GM23338 (cell line): ENCODE data around the gene ART4.

Source experiments
- CREB1 ChIP-seq: fragments of 250-450 bp; sonication (Bioruptor Pico); IDR thresholded peaks from 2 replicates; pipeline ENCODE4 v1.5.0; 2020; ENCODE audit warnings: low read depth, mild to moderate bottlenecking, moderate library complexity
- EZH2 ChIP-seq: fragments of 200-600 bp; sonication (generic); IDR thresholded peaks from one replicate; pipeline ENCODE4 v1.8.0; 2017; ENCODE audit warnings: antibody characterized with exemption, mild to moderate bottlenecking, low read depth; ENCODE audit not compliant: unreplicated experiment
- EZH2phosphoT487 ChIP-seq: fragments of 200-600 bp; sonication (generic); IDR thresholded peaks from one replicate; pipeline ENCODE4 v1.8.1; 2018; ENCODE audit warnings: antibody characterized with exemption; ENCODE audit not compliant: unreplicated experiment
- NANOG ChIP-seq: IDR thresholded peaks from 2 replicates; pipeline ENCODE4 v1.6.1; 2016; ENCODE audit warnings: antibody characterized with exemption, borderline replicate concordance
- POLR2AphosphoS5 ChIP-seq: IDR thresholded peaks from 2 replicates; pipeline ENCODE4 v1.6.1; 2016; ENCODE audit warnings: antibody characterized with exemption, low read depth
- TF ChIP-seq, protein P1 (sequence below), 2 experiments: fragments of 200-600 bp in 1 of 2; sonication (generic) in 1 of 2; conservative IDR thresholded peaks; 2 replicates each; pipeline versions ENCODE4 v1.5.1 to v1.6.1; 2016 to 2017; ENCODE audit warnings: antibody characterized with exemption in 2 of 2, low read depth in 2 of 2, mild to moderate bottlenecking in 2 of 2, moderate library complexity in 1 of 2

DNA sequence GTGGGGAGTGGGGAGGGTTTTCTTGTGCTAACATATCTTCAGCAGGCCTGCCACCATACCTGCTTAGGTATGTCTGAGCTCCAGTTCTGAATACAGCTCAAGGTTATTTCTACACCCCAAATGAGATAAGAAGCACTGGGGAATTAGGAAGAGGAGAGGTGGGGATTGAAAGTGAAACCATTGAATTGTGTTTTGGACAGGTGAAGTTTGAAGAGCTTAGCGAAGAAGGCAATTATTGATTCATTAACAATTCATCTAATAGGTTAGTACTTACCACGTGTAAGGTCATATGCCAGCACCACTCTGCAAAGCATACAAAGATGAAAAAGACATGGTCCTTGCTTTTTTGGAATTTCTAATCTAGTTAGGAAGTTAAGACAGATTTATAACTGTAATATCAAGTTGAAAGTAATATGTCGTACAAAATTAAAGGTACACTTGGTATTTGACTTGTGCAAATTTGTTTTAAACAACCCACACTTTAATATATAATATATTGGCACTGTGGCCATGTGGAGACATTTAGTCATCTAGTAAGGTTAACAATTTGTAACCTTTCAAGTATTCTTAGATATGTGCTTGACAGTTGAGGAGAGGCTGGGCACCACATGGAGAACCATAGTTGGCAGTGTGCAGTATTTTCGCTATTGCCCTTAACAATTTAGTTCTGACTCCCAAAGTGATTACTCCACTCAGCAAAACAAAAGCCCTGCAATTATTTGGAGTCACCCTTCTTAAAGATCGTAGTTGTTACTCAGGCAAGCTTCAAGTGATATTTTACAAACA is 33.0 kb downstream of the ART4 start:
- TF ChIP-seq, protein P1, sequence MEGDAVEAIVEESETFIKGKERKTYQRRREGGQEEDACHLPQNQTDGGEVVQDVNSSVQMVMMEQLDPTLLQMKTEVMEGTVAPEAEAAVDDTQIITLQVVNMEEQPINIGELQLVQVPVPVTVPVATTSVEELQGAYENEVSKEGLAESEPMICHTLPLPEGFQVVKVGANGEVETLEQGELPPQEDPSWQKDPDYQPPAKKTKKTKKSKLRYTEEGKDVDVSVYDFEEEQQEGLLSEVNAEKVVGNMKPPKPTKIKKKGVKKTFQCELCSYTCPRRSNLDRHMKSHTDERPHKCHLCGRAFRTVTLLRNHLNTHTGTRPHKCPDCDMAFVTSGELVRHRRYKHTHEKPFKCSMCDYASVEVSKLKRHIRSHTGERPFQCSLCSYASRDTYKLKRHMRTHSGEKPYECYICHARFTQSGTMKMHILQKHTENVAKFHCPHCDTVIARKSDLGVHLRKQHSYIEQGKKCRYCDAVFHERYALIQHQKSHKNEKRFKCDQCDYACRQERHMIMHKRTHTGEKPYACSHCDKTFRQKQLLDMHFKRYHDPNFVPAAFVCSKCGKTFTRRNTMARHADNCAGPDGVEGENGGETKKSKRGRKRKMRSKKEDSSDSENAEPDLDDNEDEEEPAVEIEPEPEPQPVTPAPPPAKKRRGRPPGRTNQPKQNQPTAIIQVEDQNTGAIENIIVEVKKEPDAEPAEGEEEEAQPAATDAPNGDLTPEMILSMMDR (conservative IDR thresholded peaks at IDR 0.05; ENCODE audit: low read depth in 2 of 2), result no peak
- TF ChIP-seq EZH2, result no peak
- no peak for TF ChIP-seq CREB1 (CRISPR knock-in tag)
- TF ChIP-seq EZH2phosphoT487, result no peak
- no peak for TF ChIP-seq POLR2AphosphoS5
- TF ChIP-seq NANOG, result no peak
